GM13976 (cell line): ENCODE measurements around the gene MVK.

Experiments
- DNase-seq: peaks from one replicate; pipeline ENCODE4 v3.0.0; 2012; ENCODE audit warnings: low spot score
- in situ Hi-C: fragments of 300-500 bp; cut with MboI; formaldehyde crosslinking; loops from one replicate; pipeline ENCODE4 v1.12.0; 2022; ENCODE audit warnings: low sequenced_read_pairs, mixed read lengths, inconsistent platforms; ENCODE audit not compliant: unreplicated experiment
- TF ChIP-seq, protein P1 (sequence below): IDR thresholded peaks from 2 replicates; pipeline ENCODE4 v1.5.1; 2012; ENCODE audit warnings: borderline replicate concordance, mild to moderate bottlenecking; ENCODE audit not compliant: insufficient read depth; ENCODE audit errors: extremely low read depth, missing control alignments, control extremely low read depth

The MVK gene

DNA sequence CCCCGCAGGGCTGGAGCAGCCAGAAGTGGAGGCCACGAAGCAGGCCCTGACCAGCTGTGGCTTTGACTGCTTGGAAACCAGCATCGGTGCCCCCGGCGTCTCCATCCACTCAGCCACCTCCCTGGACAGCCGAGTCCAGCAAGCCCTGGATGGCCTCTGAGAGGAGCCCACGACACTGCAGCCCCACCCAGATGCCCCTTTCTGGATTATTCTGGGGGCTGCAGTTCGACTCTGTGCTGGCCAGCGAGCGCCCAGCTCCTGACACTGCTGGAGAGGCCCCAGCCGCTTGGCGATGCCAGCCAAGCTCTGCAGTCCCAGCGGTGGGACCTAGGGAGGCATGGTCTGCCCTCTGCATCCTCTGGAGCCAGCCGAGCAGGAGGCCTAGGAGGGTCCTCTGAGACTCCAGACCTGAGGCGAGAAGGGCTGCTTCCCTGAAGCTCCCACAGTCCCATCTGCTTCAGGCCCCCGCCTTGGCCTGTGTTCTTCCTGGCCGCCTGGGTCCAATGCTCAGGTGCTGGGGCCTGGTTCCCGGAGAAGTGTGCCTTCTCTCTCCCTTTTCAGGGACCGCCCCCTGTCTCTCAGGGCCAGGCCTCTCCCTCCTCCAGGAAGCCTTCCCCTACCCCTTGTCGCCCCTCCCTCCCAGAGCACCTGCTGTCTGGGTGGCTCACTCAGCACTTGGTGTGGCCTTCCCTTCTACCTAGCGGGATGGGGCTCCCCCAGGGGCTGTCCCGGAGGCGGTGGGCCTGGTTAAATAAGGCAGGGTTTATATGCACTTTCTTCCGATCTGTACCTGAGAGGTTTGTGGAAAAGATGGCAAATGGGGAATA is 23.0 kb downstream of the MVK start:
- in situ Hi-C loops, result no loop called here
- TF ChIP-seq, protein P1, sequence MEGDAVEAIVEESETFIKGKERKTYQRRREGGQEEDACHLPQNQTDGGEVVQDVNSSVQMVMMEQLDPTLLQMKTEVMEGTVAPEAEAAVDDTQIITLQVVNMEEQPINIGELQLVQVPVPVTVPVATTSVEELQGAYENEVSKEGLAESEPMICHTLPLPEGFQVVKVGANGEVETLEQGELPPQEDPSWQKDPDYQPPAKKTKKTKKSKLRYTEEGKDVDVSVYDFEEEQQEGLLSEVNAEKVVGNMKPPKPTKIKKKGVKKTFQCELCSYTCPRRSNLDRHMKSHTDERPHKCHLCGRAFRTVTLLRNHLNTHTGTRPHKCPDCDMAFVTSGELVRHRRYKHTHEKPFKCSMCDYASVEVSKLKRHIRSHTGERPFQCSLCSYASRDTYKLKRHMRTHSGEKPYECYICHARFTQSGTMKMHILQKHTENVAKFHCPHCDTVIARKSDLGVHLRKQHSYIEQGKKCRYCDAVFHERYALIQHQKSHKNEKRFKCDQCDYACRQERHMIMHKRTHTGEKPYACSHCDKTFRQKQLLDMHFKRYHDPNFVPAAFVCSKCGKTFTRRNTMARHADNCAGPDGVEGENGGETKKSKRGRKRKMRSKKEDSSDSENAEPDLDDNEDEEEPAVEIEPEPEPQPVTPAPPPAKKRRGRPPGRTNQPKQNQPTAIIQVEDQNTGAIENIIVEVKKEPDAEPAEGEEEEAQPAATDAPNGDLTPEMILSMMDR, result no peak
- no peak for DNase-seq

GRCh38 chr12:109597414-109597794 is 23.8 kb downstream of the MVK start:
- TF ChIP-seq, protein P1, result no peak
- DNase-seq, result no peak
- in situ Hi-C loops, result no loop called here

DNA sequence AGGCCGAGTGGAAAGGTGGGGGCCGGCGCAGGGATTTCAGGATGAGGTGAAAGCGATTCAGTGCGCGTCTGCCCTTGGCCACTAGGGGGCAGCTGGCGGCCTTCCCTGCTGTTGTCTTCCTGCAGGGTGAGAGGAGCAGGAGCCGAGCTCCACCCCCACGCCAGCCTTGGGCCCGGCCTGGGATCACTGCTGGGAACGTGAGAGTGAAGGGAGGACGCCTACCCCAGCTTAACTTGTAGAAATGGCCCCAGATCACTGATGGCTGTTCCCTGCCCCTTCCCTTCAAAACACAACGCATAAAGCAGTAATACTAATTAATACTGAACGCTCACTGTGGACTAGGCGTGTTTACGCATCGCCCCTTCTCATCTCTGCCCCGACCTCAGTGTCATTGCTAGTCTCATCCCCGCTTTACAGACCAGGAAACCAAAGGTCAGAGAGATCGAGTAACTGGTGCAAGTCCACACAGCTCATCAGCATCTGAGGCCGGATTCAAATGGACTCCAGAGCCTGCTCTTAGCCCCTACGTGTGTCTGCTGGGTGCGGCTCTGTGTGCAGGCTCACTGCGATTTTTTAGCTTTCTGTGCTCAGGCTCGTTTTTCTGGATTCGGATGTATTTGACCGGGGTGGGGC is 24.3 kb downstream of the MVK start:
- DNase-seq, result peak; percentile 90
- in situ Hi-C loops, result no loop called here
- TF ChIP-seq, protein P1, result peak; percentile 91

GRCh38 chr12:109598428-109598854 is 24.8 kb downstream of the MVK start:
- in situ Hi-C loops, result no loop called here
- TF ChIP-seq, protein P1, result no peak
- no peak for DNase-seq

DNA sequence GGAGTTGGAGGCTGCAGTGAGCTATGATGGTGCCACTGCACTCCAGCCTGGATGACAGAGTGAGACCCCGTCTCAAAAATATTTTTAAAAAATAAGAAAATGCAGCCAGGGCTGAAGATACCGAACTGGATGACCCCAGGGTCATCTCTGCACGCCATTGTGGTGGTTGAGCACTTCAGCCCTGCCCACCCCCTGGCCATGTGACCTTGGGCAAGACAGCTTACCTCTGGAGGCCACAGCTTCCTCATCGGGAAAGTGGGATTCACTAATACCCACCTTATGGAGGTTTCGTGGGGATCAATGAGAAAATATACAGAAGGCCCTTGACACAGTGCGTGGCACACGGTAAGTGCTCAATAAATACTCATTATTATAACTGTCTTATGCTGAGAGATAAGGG is 25.5 kb downstream of the MVK start:
- in situ Hi-C loops, result no loop called here
- TF ChIP-seq, protein P1, result no peak
- no peak for DNase-seq

DNA sequence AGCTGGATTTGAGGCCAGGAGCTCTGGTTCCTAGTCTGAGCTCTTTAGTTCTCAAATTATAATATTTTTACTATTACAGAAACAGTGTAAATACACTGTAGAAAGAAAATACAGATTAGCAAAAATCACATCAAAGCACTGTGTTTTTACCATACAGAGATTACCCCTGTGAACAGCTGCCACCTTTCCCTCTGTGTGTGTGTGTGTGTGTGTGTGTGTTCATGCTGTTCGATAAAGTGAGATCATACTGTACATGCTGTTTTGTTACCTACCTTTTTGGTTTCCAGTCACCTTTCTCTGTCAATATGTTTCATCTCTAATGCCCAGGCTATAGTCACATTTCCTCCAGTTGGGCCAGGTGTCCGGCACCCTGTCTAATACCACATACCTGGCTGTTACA is 26.9 kb downstream of the MVK start:
- no peak for DNase-seq
- TF ChIP-seq, protein P1, result no peak
- in situ Hi-C loops, result no loop called here

GRCh38 chr12:109600995-109601394 is 27.4 kb downstream of the MVK start:
- TF ChIP-seq, protein P1, result no peak
- in situ Hi-C loops, result no loop called here
- no peak for DNase-seq
